ENCODE measurements around the gene KLHL29. TPM values are rescaled to one million over a fixed set of nuclear protein-coding genes. Genes with fewer than 3 reads are reported as not detected.

The KLHL29 gene
- total RNA-seq, 1 experiment from 2014 or later: 2.4 TPM

GRCh38 chr2:23546913-23547312 lies 161.9 kb downstream of the KLHL29 start:
- Histone ChIP-seq H3K4me1 (ENCODE audit: insufficient read depth, low read length) (no peaks in the 10 kb centered on the region), H3K79me2 (ENCODE audit: insufficient read depth, low read length) (no peaks in the 10 kb centered on the region), H3K4ac (ENCODE audit: low read depth, low read length) (no peak overlapping the region), H4K20me1 (ENCODE audit: control insufficient read depth, insufficient read depth, insufficient read length) (no peaks in the 10 kb centered on the region), H3K9ac (ENCODE audit: extremely low read depth, insufficient read length, low read length) (no peak overlapping the region), H4K8ac (replicated peaks; ENCODE audit: insufficient read length, low read depth, low read length) (no peak overlapping the region), H3K4me2 (ENCODE audit: insufficient read depth, insufficient read length, low read length) (no peak overlapping the region), H3K27ac (ENCODE audit: insufficient read length, low read depth, low read length) (no peak overlapping the region), H2BK15ac (ENCODE audit: low read depth, low read length) (no peak overlapping the region), H3T11ph (ENCODE audit: low read length) (no peak overlapping the region), H3K79me1 (ENCODE audit: insufficient read depth, low read depth, low read length, poor library complexity, severe bottlenecking) (no peaks in the 10 kb centered on the region), H2BK12ac (ENCODE audit: insufficient read length, low read depth, low read length) (no peak overlapping the region), H2AFZ (ENCODE audit: low read length) (no peak overlapping the region), H3K23me2 (ENCODE audit: insufficient read length, low read depth, low read length, poor library complexity, severe bottlenecking) (no peaks in the 10 kb centered on the region), H3K23ac (ENCODE audit: insufficient read length, low read depth, low read length) (no peak overlapping the region), H2BK5ac (ENCODE audit: insufficient read length, low read length) (no peak overlapping the region), H4K5ac (ENCODE audit: insufficient read length, low read depth, low read length) (no peak overlapping the region), H3K18ac (ENCODE audit: insufficient read length, low read depth, low read length) (no peak overlapping the region), H2BK20ac (ENCODE audit: low read depth, low read length, poor library complexity, severe bottlenecking) (no peak overlapping the region), H3K27me3 (ENCODE audit: insufficient read depth, low read length) (no peaks in the 10 kb centered on the region), H4K91ac (ENCODE audit: insufficient read length, low read depth, low read length) (no peak overlapping the region), H2BK120ac (ENCODE audit: low read depth, low read length, poor library complexity, severe bottlenecking) (no peak overlapping the region), H3K9me3 (ENCODE audit: control insufficient read depth, low read depth, low read length) (no peaks in the 10 kb centered on the region), H3K56ac (ENCODE audit: insufficient read length, low read depth, low read length) (no peak overlapping the region), H3K14ac (ENCODE audit: insufficient read depth, low read length) (no peak overlapping the region), H2AK5ac (ENCODE audit: insufficient read length, low read length) (no peak overlapping the region)
- H3K27me3 Mint-ChIP-seq (ENCODE audit: low read depth): no peaks in the 10 kb centered on the region
- H3K4me3 Mint-ChIP-seq: no peak overlapping the region
- WGBS (ENCODE audit: extremely low coverage, insufficient read length, low lambda C conversion rate): no CpG with 5 or more reads among the region's 13 CpGs
- no peaks in the 10 kb centered on the region; a peak in 1 of 7 replicates for H3K36me3 Mint-ChIP-seq (ENCODE audit: insufficient read depth in 1 of 3, low read depth in 3 of 3)
- TF ChIP-seq CTCF (conservative IDR thresholded peaks at IDR 0.05): no peak
- DNase-seq: no peak
- H3K27ac Mint-ChIP-seq: no peak overlapping the region; a peak in 1 of 7 replicates
- peaks cover 11 to 18% of the 10 kb centered on the region in 2 experiments for H3K4me1 Mint-ChIP-seq
- H3K9me3 Mint-ChIP-seq: no peaks in the 10 kb centered on the region
